Body of pancreas (tissue), 4 donors: ENCODE data around the gene SLC10A7. TPM values are rescaled to one million over a fixed set of nuclear protein-coding genes. Genes with fewer than 3 reads are reported as not detected.

Source experiments
- ATAC-seq: fragments of 150-250 bp; one replicate; pipeline ENCODE4 v1.9.1; 2016
- DNase-seq, 4 donors: peaks; one replicate each; pipeline ENCODE4 v3.0.0-alpha.2; 2019
- H3K27ac ChIP-seq, 4 donors: fragments of 200-600 bp; sonication (generic); 1 replicate in 3 of 4; 2 replicates in 1 of 4; pipeline versions ENCODE4 v1.5.1 to v1.6.1; 2016 to 2019; ENCODE audit warnings: mild to moderate bottlenecking in 1 of 4, mixed read lengths in 1 of 4, moderate library complexity in 1 of 4
- H3K27me3 ChIP-seq, 2 donors: fragments of 200-600 bp; sonication (generic); one replicate each; pipeline ENCODE4 v1.6.0; 2016; ENCODE audit warnings: mild to moderate bottlenecking in 1 of 2
- H3K36me3 ChIP-seq, 2 donors: fragments of 200-600 bp; sonication (generic); replicated peaks in 1 of 2; 2 replicates each; pipeline ENCODE4 v1.5.1; 2016; ENCODE audit warnings: low read depth in 2 of 2; ENCODE audit not compliant: insufficient read depth in 1 of 2
- H3K4me1 ChIP-seq: fragments of 200-600 bp; sonication (generic); one replicate; pipeline ENCODE4 v1.6.0; 2016
- H3K4me3 ChIP-seq, 2 donors: fragments of 200-600 bp; sonication (generic); 1 replicate in 1 of 2; 2 replicates in 1 of 2; pipeline ENCODE4 v1.5.1; 2016 to 2019
- H3K9me3 ChIP-seq, 3 donors: fragments of 200-600 bp; sonication (generic); 1 replicate in 2 of 3; 2 replicates in 1 of 3; pipeline ENCODE4 v1.5.1; 2016
- CTCF ChIP-seq, 7 experiments: fragments of 450-650 bp in 4 of 7; fragments of 200-600 bp in 3 of 7; sonication (generic) in 3 of 7; IDR thresholded peaks; one replicate each; pipeline ENCODE4 v1.5.1; 2016 to 2019; ENCODE audit warnings: antibody characterized with exemption in 7 of 7
- POLR2A ChIP-seq, 3 donors: fragments of 450-650 bp; IDR thresholded peaks; one replicate each; pipeline ENCODE4 v1.6.1; 2016; ENCODE audit warnings: antibody characterized with exemption in 3 of 3, mild to moderate bottlenecking in 2 of 3
- WGBS, 2 donors: methylation state at CpG; one replicate each; pipeline ENCODE4 v1.1.5; 2017; 5-methylcytosine and 5-hydroxymethylcytosine counted together
- intact Hi-C: fragments of 100-400 bp; cut with DNase I; formaldehyde crosslinking; loops from one replicate; pipeline ENCODE4 v1.15.1; 2023
- total RNA-seq, 2 donors: library from RNA; depleted of rRNA; stranded (reverse); fragments of >200 nt; gene quantifications; one replicate each; pipeline ENCODE4 v1.1.0, GENCODE V29; 2016

SLC10A7 gene
- total RNA-seq, 2 donors from 2014 or later = 10.4 to 13.5 TPM

GRCh38 chr4:146482788-146483187, 39.0 kb downstream of the SLC10A7 start:
- Histone ChIP-seq H3K27ac (no peak overlapping the region), H3K36me3 (no peaks in the 10 kb centered on the region), H3K27me3 (no peaks in the 10 kb centered on the region), H3K4me1 (no peaks in the 10 kb centered on the region), H3K4me3 (no peak overlapping the region), H3K9me3 (no peaks in the 10 kb centered on the region)
- DNase-seq (no peak), ATAC-seq (no peak)
- no peak for TF ChIP-seq POLR2A (IDR thresholded peaks at IDR 0.05)
- WGBS, 2 donors = 96 to 100% methylated on average over 1 of the region's 1 CpG
- intact Hi-C loops = no loop called here

GRCh38 chr4:146481246-146481645, 40.5 kb downstream of the SLC10A7 start:
- 95 to 100% methylated on average over 3 of the region's 3 CpGs for WGBS, 2 donors
- intact Hi-C loops = no loop called here
- DNase-seq (no peak), ATAC-seq (no peak)
- Histone ChIP-seq H3K4me1 (no peaks in the 10 kb centered on the region), H3K27me3 (no peaks in the 10 kb centered on the region), H3K4me3 (no peak overlapping the region), H3K9me3 (no peaks in the 10 kb centered on the region), H3K27ac (no peak overlapping the region), H3K36me3 (no peaks in the 10 kb centered on the region)
- TF ChIP-seq POLR2A (IDR thresholded peaks at IDR 0.05) (no peak), CTCF (IDR thresholded peaks at IDR 0.05) (no peak)

GRCh38 chr4:146478009-146478408, 43.7 kb downstream of the SLC10A7 start:
- intact Hi-C loops = no loop called here
- Histone ChIP-seq H3K4me1 (no peaks in the 10 kb centered on the region), H3K9me3 (no peaks in the 10 kb centered on the region), H3K36me3 (no peaks in the 10 kb centered on the region), H3K27ac (no peak overlapping the region), H3K27me3 (no peaks in the 10 kb centered on the region), H3K4me3 (no peak overlapping the region)
- DNase-seq (no peak), ATAC-seq (no peak)
- TF ChIP-seq CTCF (IDR thresholded peaks at IDR 0.05) (no peak), POLR2A (IDR thresholded peaks at IDR 0.05) (no peak)
- WGBS, 2 donors = 57% methylated on average over 3 of the region's 3 CpGs

GRCh38 chr4:146477054-146477453, 44.7 kb downstream of the SLC10A7 start:
- H3K27ac ChIP-seq = no peak overlapping the region

GRCh38 chr4:146472404-146472803, 49.3 kb downstream of the SLC10A7 start:
- intact Hi-C loops = no loop called here
- ATAC-seq (no peak), DNase-seq (no peak)
- 85 to 100% methylated on average over 1 of the region's 1 CpG for WGBS, 2 donors
- Histone ChIP-seq H3K9me3 (no peaks in the 10 kb centered on the region), H3K27ac (no peak overlapping the region), H3K4me3 (no peak overlapping the region), H3K27me3 (no peaks in the 10 kb centered on the region), H3K36me3 (no peaks in the 10 kb centered on the region), H3K4me1 (no peaks in the 10 kb centered on the region)
- TF ChIP-seq CTCF (IDR thresholded peaks at IDR 0.05) (no peak), POLR2A (IDR thresholded peaks at IDR 0.05) (no peak)

More at GRCh38 chr4:146477054-146477453, 44.7 kb downstream of the SLC10A7 start:
- H3K9me3 ChIP-seq = no peaks in the 10 kb centered on the region
- no peaks in the 10 kb centered on the region for H3K36me3 ChIP-seq
- ATAC-seq (no peak), DNase-seq (no peak)
- 84 to 88% methylated on average over 2 of the region's 2 CpGs for WGBS, 2 donors
- no peak overlapping the region for H3K4me3 ChIP-seq
- intact Hi-C loops = no loop called here
- no peaks in the 10 kb centered on the region for H3K4me1 ChIP-seq
- no peaks in the 10 kb centered on the region for H3K27me3 ChIP-seq
- no peak for TF ChIP-seq POLR2A (IDR thresholded peaks at IDR 0.05)
- no peak for TF ChIP-seq CTCF (IDR thresholded peaks at IDR 0.05)
